Glutamatergic neuron (in vitro differentiated cells): ENCODE results near the gene HFM1. TPM values are rescaled to one million over a fixed set of nuclear protein-coding genes. Genes with fewer than 3 reads are reported as not detected.

Source experiments
- DNase-seq: peaks from one replicate; pipeline ENCODE4 v3.0.0; 2022
- H3K27ac Mint-ChIP-seq: one replicate; pipeline ENCODE4 v1.8.0; 2020; ENCODE audit warnings: mild to moderate bottlenecking, mixed read lengths, inconsistent platforms; ENCODE audit not compliant: unreplicated experiment
- H3K27me3 Mint-ChIP-seq: one replicate; pipeline ENCODE4 v1.8.0; 2020; ENCODE audit warnings: mild to moderate bottlenecking, moderate library complexity, mixed read lengths, inconsistent platforms; ENCODE audit not compliant: unreplicated experiment
- H3K36me3 Mint-ChIP-seq: one replicate; pipeline ENCODE4 v1.8.0; 2020; ENCODE audit warnings: mild to moderate bottlenecking, mixed read lengths, inconsistent platforms; ENCODE audit not compliant: unreplicated experiment
- H3K4me1 Mint-ChIP-seq: one replicate; pipeline ENCODE4 v1.8.0; 2020; ENCODE audit warnings: mild to moderate bottlenecking, low read depth, mixed read lengths, inconsistent platforms; ENCODE audit not compliant: unreplicated experiment
- H3K4me3 Mint-ChIP-seq: one replicate; pipeline ENCODE4 v1.8.0; 2020; ENCODE audit warnings: mild to moderate bottlenecking, mixed read lengths, inconsistent platforms; ENCODE audit not compliant: unreplicated experiment
- H3K9me3 Mint-ChIP-seq: one replicate; pipeline ENCODE4 v1.8.0; 2020; ENCODE audit warnings: mild to moderate bottlenecking, moderate library complexity, mixed read lengths, inconsistent platforms; ENCODE audit not compliant: unreplicated experiment
- total RNA-seq: library from RNA; stranded (reverse); fragmentation: NEBNext Ultra II Directional; extraction: Animal tissue kit (Norgen Biotek cat#: 25700); gene quantifications from one replicate; pipeline ENCODE4 v1.2.1, GENCODE V29; 2021; ENCODE audit not compliant: unreplicated experiment
- TF ChIP-seq, protein P1 (sequence below): fragments of 200-600 bp; sonication (generic); IDR thresholded peaks from one replicate; pipeline ENCODE4 v1.5.0; 2021; ENCODE audit not compliant: partially characterized antibody, unreplicated experiment

Gene HFM1
- total RNA-seq, 1 donor from 2014 or later, result 10.2 TPM

DNA sequence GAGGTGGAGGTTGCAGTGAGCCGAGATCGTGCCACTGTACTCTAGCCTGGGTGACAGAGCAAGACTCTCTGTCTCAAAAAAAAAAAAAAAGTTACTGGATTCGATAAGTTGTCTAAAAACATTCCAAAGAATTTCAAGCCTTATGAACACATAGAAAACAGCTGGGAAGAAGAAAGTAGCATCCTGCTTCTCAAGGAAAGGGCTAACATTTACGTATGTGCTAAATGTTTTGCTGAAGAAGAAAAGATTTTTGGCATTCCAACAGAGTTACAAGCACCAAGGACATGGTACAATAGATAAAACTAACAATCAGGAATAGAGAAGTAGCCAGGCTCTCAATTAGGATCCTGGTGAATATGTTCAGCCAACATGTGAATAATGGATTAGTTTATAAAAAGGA lies 69.8 kb downstream of the HFM1 start:
- H3K27ac Mint-ChIP-seq, result no peak overlapping the region
- TF ChIP-seq, protein P1, sequence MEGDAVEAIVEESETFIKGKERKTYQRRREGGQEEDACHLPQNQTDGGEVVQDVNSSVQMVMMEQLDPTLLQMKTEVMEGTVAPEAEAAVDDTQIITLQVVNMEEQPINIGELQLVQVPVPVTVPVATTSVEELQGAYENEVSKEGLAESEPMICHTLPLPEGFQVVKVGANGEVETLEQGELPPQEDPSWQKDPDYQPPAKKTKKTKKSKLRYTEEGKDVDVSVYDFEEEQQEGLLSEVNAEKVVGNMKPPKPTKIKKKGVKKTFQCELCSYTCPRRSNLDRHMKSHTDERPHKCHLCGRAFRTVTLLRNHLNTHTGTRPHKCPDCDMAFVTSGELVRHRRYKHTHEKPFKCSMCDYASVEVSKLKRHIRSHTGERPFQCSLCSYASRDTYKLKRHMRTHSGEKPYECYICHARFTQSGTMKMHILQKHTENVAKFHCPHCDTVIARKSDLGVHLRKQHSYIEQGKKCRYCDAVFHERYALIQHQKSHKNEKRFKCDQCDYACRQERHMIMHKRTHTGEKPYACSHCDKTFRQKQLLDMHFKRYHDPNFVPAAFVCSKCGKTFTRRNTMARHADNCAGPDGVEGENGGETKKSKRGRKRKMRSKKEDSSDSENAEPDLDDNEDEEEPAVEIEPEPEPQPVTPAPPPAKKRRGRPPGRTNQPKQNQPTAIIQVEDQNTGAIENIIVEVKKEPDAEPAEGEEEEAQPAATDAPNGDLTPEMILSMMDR, result no peak
- no peak for DNase-seq
- no peak overlapping the region for H3K4me3 Mint-ChIP-seq
- peaks cover 1% of the 10 kb centered on the region for H3K9me3 Mint-ChIP-seq
- no peaks in the 10 kb centered on the region for H3K4me1 Mint-ChIP-seq
- peaks cover 29% of the 10 kb centered on the region for H3K36me3 Mint-ChIP-seq
- no peaks in the 10 kb centered on the region for H3K27me3 Mint-ChIP-seq

DNA sequence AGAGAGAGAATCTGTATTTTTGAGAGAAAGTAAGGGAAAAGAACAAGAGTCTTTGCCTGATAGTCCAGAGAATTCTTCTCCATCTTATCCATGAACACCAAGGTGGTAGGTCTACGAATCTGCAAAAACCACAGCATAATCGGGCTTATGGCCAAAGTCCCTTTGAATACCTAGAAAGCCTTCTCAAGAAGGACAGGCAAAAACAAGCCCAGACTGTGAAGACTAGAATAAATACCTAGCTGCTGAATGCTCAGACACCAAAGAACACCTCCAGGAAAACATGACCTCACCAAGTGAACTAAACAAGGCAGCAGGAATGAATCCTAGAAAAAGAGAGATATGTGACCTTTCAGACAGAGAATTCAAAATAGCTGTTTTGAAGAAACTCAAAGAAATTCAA lies 79.2 kb downstream of the HFM1 start:
- Mint-ChIP-seq H3K27me3 (no peaks in the 10 kb centered on the region), H3K27ac (no peak overlapping the region), H3K4me1 (no peaks in the 10 kb centered on the region), H3K9me3 (no peaks in the 10 kb centered on the region), H3K4me3 (no peak overlapping the region), H3K36me3 (peaks cover 20% of the 10 kb centered on the region)
- TF ChIP-seq, protein P1, result no peak
- DNase-seq, result no peak

DNA sequence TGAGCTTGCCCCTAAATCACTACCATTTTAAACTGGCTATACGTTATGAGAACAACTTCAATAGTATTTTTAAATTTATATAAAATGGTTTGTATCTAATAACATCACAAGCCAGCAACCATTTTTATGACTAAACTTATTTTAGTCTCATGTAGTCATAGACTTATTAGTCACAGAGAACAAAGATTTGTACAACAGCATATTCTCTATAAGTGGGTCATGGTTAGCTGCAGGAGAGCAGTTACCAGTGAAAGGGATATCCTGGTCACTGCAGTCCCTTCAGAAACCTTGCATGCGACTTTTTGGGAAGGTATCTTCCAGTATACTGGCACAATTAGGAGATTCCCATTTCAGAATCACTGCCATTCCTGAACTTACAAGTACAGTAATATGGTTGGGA lies 90.0 kb downstream of the HFM1 start:
- Mint-ChIP-seq H3K36me3 (peaks cover 16% of the 10 kb centered on the region), H3K27me3 (no peaks in the 10 kb centered on the region), H3K4me3 (no peak overlapping the region), H3K4me1 (no peaks in the 10 kb centered on the region), H3K27ac (no peak overlapping the region), H3K9me3 (no peaks in the 10 kb centered on the region)
- TF ChIP-seq, protein P1, result no peak
- no peak for DNase-seq

DNA sequence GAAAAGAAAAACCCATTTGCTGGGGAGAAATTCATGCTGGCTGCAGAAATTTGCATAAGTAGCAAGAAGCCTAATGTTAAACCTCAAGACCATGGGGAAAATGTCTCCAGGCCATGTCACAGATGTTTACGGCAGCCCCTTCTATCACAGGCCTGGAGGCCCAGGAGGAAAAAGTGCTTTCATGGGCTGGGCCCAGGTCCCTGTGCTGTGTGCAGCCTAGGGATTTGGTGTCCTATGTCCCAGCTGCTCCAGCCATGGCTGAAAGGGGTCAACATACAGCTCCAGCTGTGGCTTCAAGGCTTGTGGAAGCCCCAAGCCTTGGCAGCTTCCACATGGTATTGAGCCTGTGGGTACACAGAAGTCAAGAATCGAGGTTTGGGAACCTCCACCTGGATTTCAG lies 93.0 kb downstream of the HFM1 start:
- TF ChIP-seq, protein P1, result no peak
- H3K4me1 Mint-ChIP-seq, result no peaks in the 10 kb centered on the region
- H3K4me3 Mint-ChIP-seq, result no peak overlapping the region
- H3K9me3 Mint-ChIP-seq, result peaks cover 2% of the 10 kb centered on the region
- no peak for DNase-seq
- no peaks in the 10 kb centered on the region for H3K27me3 Mint-ChIP-seq
- H3K27ac Mint-ChIP-seq, result no peak overlapping the region
- H3K36me3 Mint-ChIP-seq, result peaks cover 28% of the 10 kb centered on the region

DNA sequence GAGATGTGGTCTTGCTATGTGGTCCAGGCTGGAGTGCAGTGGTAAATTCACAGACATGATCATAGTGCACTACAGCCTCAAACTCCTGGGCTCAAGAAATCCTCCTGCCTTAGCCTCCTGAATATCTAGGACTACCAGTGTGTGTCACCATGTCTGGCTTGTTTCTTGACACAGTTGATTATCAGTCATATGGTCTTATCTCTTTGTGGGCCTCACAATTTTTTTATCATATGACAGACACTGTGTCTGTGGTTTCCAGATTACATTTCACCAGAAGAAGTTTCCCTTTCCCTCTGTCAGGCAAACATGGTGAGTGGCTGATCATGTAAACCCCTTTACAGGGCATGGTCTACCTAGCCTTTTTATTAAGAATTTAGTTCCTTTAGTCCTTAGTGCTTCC lies 96.1 kb downstream of the HFM1 start:
- TF ChIP-seq, protein P1, result no peak
- no peak overlapping the region for H3K27ac Mint-ChIP-seq
- H3K27me3 Mint-ChIP-seq, result no peaks in the 10 kb centered on the region
- no peaks in the 10 kb centered on the region for H3K4me1 Mint-ChIP-seq
- H3K4me3 Mint-ChIP-seq, result no peak overlapping the region
- no peak for DNase-seq
- H3K9me3 Mint-ChIP-seq, result peaks cover 2% of the 10 kb centered on the region
- H3K36me3 Mint-ChIP-seq, result peaks cover 28% of the 10 kb centered on the region
